C4-2B (cell line): ENCODE results near the gene DYNC2LI1.

ENCODE experiments used
- CTCF ChIP-seq: fragments of 450-650 bp; conservative IDR thresholded peaks from 2 replicates; pipeline ENCODE4 v1.5.1; 2017; ENCODE audit warnings: mild to moderate bottlenecking
- ZFX ChIP-seq: fragments of 450-650 bp; IDR thresholded peaks from 2 replicates; pipeline ENCODE4 v1.6.1; 2017

GRCh38 chr2:43824951-43825493 is 51.2 kb downstream of the DYNC2LI1 start:
- TF ChIP-seq CTCF, result no peak
- TF ChIP-seq ZFX, result no peak
